NCI-H1436 (cell line): ENCODE measurements around the gene FOXI1.

Experiments
- DNase-seq: peaks from one replicate; lab custom pipeline; 2025; lab: John Stamatoyannopoulos, UW

FOXI1 gene

GRCh38 chr5:170105642-170106611, at the start of gene FOXI1:
FOXI1 (plus strand) TSS chr5:170105897; CDS start chr5:170105958, 61 bp downstream.
- peak; percentile 6 for DNase-seq

- DNase-seq, result no peak
These were observed 49.0 kb upstream of the FOXI1 start for GRCh38 chr5:170056561-170057267.

GRCh38 chr5:170057311-170057710, 48.4 kb upstream of the FOXI1 start:
- no peak for DNase-seq

DNA sequence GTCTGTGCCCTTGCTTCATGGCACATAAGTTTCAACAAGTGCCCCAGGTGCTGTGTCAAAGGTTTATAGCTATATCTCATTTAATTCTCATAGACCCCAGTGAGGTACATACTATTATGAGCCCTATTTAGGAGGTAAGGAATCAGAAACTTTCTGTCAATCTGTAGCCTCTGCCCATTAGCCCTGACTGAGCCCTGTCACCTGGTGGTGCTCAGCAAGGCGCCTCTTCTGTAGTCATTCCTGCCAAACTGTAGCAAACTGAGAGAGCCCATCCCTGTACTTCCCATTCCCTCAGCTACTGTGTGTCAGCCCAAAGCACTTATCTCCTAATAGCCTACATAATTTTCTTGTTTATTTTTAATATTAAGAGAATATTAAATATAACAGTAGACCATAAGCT, 46.5 kb upstream of the FOXI1 start:
- DNase-seq, result no peak

DNA sequence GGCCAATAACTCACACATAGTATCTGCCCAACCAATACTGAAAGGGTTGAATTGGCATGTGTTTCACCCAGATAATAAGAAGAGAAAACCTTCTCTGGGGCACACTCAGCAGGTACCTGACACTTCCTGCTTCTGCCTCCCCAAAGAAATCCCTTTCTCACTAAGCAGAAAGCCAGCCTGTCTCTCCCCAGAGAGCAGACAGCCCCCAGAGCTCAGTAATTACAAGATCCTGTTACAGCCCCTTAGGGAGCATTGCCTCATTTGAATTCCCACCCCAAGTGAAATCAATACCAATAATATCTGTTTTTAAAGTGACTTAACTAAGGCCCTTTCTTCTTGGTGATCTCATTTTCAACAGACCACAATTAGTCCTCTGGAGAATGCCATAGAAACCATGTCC, 38.5 kb upstream of the FOXI1 start:
- peak; percentile 59 for DNase-seq

DNA sequence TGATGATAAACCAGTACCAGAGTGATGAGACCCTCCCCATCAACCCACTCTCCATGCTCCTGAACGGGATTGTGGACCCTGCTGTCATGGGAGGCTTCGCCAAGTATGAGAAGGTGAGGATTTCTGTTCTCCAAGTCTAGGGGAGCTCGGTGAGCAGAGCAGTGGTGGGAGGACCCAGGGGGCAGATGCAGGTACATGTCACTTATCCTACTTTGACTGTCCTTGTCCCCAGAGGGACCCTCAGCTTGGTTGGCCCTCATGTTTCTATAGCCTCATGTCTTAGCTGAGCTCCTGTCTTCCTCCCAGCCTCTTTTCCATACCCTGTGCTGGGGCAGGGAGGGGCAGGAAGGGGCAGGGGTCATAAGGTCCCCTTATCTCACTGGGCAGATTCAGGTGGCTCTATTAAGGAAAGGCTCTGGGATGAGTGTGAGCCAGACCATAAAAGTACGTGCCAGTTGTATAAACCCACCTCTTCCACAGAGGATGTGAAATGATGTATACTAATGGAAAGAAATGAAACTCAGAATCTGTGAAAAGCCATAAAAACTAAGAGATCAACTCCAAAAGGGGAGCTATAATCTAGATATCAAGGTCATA, 38.0 kb upstream of the FOXI1 start:
- no peak for DNase-seq

DNA sequence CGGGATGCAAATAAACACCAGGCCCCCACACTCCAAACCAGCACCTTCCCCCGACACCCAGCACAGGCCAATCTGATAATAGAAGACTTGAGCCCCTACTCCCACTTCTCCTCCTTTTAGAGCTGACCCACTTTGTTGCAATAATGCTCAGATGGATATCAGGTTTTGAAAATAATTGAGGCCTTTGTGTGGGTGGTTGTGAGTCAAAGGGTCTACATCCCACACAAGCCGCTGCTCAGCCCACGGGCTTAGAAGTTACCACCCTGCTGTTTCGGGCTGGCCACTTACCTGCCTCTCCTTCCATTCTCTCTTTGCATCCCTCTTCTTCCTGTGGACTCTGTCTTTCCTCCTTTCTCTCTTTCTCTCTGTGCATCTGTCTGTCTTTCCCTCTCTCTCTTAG, 36.2 kb upstream of the FOXI1 start:
- no peak for DNase-seq

- DNase-seq, result no peak
These were observed 34.9 kb upstream of the FOXI1 start for GRCh38 chr5:170070556-170071412.

DNA sequence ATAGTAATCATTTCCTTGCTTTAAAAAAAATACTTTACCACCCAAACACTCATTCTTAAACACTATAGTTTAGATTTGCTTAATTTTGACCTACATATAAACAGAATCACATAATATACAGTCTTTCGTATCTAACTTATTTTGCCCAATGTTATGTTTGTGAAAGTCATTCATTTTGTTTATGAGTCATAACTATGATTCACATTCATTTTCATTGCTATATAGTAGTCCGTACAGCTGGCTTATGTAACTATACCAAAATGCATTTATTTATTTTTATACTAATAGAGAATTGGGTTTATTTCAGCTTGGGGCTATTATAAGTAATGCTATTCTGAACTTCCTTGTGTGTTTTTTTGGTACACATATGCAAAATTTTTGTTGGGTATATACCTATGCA, 33.9 kb upstream of the FOXI1 start:
- DNase-seq, result no peak

GRCh38 chr5:170075696-170076095, 30.0 kb upstream of the FOXI1 start:
- DNase-seq, result no peak

- DNase-seq, result no peak
These were observed 29.5 kb upstream of the FOXI1 start for GRCh38 chr5:170076211-170076610.

- no peak for DNase-seq
These were observed 29.0 kb upstream of the FOXI1 start for GRCh38 chr5:170076739-170077138.

GRCh38 chr5:170077526-170077925, 28.2 kb upstream of the FOXI1 start:
- DNase-seq, result no peak

DNA sequence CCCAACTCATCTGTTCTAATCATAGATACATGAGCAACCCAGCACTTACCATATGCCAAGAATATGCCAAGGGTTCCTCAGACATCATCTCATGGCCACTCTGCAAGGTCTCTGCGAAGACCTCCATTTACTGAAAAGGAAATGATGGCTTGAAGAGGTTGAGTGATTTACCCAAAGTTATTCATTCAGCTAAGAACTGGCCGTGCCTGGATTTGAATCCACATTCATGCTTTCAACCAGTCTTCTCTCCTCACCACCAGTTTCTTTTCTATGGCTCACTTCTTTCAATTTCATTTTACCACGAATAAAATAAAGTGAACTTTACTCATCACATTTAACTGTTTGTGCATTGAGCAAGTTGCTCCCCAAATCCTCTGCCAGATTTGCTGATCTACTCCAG, 27.2 kb upstream of the FOXI1 start:
- DNase-seq, result no peak

- DNase-seq, result no peak
These were observed 26.8 kb upstream of the FOXI1 start for GRCh38 chr5:170078931-170079330.

DNA sequence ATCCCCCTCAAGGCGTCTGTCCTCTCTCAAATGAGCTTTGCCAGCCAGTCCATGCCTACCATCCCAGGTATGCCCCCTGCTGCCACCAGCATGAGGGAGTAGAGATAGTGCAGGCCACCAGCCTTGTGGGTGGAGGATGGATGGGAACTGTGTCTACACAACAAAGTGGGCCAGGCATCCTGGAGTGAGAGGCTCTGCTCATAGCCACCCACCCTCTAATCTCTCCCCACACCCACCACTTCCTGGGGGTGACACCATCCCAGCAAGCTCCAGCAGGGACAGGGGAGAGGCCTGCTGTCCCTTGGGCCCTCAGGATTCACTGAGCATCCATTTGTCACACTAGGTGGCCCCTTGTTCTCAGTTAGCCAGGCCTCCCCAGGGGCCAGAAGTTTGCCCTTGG, 25.5 kb upstream of the FOXI1 start:
- DNase-seq, result no peak

DNA sequence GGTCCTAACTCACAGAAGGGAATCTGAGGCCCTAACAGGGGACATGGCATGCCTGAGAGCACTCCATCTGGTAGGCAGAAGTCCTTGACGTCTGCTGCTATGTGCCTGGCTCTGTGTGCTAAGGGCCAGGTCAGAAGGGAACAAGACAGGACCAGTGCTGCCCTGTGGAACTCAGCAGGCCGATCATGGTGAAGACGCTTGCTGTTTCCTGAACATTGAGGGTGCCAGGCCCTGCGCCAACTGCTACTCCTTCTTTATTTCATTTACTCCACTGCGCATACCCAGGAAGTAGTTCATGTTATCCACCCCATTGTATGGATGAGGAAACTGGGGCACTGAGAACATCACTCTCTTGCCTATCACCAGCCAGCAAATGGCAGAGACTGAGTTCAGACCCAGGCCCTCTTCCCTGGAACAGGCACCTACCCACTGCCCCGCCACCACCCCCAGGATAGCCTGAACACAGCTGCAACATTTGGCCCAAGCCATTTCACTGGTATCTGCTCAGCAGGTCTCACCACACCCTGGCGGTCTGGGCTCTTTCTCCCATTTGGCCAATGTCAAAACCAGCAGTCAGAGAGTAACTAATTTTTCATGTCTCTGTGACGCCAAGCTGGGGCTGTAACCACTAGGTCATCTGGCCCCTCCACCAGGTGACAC, 24.8 kb upstream of the FOXI1 start:
- DNase-seq, result no peak

GRCh38 chr5:170081616-170082015, 24.1 kb upstream of the FOXI1 start:
- DNase-seq, result no peak

GRCh38 chr5:170082701-170083100, 23.0 kb upstream of the FOXI1 start:
- DNase-seq, result no peak

GRCh38 chr5:170087168-170087817, 18.4 kb upstream of the FOXI1 start:
- no peak for DNase-seq
